Measurements from ENCODE around the gene BBS2. TPM values are rescaled to one million over a fixed set of nuclear protein-coding genes. Genes with fewer than 3 reads are reported as not detected.

The BBS2 gene
- total RNA-seq, 4 donors from 2014 or later, result 21.9 to 51.9 (median 37.5) TPM

DNA sequence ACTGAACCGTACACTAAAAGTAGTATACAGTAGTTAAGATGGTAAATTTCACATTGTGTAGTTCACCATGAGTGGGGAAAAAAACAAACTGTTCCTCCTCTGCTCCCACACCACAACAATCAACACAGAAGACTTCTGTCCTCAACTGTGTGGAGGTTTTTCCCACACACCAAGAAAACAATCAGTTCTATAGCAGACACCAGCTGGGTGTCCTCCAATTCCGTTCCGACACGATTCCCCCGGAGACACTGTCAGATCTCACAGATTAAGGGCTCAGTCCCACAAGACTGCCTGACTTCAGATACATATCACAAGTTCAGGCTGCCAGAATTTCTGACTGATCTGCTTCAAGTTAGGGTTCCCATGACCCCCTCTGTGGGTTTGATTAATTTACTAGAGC lies 31.8 kb downstream of the BBS2 start:
- ATAC-seq (ENCODE audit: low FRiP score) (no peak), DNase-seq (ENCODE audit: low spot score) (no peak)
- TF ChIP-seq, protein P1, sequence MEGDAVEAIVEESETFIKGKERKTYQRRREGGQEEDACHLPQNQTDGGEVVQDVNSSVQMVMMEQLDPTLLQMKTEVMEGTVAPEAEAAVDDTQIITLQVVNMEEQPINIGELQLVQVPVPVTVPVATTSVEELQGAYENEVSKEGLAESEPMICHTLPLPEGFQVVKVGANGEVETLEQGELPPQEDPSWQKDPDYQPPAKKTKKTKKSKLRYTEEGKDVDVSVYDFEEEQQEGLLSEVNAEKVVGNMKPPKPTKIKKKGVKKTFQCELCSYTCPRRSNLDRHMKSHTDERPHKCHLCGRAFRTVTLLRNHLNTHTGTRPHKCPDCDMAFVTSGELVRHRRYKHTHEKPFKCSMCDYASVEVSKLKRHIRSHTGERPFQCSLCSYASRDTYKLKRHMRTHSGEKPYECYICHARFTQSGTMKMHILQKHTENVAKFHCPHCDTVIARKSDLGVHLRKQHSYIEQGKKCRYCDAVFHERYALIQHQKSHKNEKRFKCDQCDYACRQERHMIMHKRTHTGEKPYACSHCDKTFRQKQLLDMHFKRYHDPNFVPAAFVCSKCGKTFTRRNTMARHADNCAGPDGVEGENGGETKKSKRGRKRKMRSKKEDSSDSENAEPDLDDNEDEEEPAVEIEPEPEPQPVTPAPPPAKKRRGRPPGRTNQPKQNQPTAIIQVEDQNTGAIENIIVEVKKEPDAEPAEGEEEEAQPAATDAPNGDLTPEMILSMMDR (IDR thresholded peaks at IDR 0.05), result no peak

DNA sequence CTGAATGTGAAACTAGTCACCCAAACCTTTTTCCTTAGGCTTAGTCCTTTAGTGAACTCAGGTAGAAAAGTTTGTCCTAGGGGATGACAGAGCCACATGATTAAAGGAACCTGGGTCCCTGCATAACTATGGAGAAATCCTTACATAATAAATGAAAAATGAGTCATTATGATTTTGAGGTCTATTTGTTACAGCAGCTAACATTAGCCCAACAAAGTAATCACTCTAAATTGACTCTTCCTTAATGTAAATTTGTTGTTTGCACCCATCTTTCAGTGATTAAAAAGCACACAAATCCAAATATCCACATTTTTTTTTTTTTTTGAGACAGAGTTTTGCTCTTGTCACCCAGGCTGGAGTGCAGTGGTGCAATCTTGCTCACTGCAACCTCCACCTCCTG lies 36.4 kb downstream of the BBS2 start:
- ATAC-seq (ENCODE audit: low FRiP score) (no peak), DNase-seq (ENCODE audit: low spot score) (no peak)
- TF ChIP-seq, protein P1 (IDR thresholded peaks at IDR 0.05), result no peak

DNA sequence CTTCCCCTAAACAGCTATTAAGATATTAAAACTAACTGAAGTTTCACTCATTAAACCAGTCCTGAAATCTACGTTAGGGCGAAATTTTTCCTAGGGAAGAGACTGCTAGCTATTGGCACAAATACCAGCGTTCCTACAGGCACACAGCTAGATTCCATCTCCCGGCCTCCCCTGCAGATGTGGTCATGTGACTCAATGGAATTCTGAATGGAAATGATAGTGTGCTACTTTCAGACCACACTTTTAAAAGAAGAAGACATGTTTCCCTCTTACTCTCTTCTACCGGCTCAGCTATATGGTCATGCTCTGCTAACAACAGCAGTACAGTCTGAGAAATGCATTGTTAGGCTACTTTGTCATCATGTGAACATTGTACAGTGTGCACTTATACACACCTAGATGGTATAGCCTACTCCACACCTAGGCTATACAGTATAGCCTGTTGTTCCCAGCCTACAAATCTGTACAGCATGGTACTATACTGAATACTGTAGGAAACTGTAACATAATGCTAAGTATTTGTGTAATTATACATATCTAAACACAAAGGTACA lies 37.1 kb downstream of the BBS2 start:
- TF ChIP-seq, protein P1 (IDR thresholded peaks at IDR 0.05), result no peak
- DNase-seq (ENCODE audit: low spot score) (no peak), ATAC-seq (ENCODE audit: low FRiP score) (no peak)

DNA sequence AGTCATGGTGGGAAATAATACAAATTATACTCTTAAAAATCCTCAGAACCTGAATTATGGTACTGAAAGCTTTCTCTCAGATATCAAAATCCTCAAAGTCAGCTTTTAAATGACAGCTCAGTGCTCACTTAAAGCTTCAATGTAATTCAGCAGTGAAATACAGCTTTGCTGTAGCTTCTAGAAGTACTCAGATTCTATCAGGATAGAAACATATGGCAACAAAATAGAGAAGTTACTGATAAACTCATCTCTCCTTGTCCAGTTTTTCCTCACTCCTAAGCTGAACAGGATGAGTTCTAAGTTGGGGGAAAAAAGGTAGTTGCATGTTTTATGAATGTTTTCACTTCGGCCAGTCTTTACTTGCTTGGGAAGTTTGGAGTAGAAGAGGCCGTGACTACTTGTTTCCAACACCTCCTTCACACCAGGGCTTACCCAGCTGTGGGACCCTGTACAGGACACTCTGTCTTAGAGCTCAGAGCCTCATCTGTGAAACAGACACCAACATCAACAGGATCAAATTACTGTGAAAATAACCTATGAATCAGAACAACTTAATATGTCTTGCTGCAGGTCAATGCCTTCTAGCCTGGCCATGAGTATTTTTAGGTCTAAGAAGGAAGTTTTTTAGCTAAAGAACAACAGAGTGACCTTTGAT lies 38.2 kb downstream of the BBS2 start:
- ATAC-seq (ENCODE audit: low FRiP score) (no peak), DNase-seq (ENCODE audit: low spot score) (no peak)
- TF ChIP-seq, protein P1 (IDR thresholded peaks at IDR 0.05), result no peak

DNA sequence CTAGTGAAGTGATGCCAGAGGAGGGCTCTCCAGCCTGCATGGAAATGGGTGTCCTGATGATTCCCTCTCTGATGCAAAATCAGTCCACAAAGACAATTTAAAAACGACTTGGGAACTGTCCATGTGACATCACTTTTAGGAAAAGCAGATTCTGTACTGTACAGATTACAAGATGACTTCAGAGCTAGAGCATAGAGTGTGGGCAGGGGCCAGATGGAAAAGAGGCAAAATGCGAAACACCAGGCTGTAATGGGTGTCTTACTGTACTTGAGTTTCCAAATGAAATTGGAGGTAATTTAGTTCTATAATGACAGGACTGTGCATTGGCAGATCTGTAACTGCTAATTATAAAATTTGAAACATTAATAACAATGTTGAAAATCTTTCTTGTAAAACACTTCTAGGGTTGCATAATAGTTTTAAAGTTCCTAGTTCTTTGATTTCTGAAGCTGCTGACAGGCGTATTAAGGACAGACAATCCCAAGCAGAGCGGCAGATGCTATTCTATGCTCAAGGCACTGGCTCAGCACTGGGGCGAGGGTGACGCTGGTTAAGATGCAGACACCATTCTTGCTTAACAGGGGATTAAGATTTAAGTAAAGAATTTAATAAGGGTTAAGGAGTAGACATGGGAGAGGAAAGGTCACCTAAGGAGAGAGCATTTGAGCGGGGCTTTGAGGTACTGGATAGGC lies 38.9 kb downstream of the BBS2 start:
- DNase-seq (ENCODE audit: low spot score) (no peak), ATAC-seq (ENCODE audit: low FRiP score) (no peak)
- TF ChIP-seq, protein P1 (IDR thresholded peaks at IDR 0.05), result no peak

DNA sequence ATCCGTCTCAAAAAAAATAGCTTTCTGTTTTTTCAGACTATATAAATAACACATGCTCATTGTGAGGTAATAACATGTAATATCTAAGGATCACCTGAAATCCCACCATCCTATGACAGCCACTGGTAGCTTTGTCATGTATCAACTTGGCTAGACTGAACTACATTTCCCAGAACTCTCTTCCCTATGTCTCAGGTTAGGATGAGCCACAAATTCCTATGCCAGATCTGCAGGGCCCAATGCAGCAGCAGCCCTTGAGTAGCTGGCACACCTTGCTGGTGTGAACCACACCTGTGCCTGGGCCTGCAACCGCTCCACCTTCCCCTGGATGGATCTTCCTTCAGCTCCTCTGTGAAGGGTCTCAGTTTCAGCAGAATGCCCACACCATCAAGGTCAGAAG lies 40.4 kb downstream of the BBS2 start:
- ATAC-seq (ENCODE audit: low FRiP score), result no peak
- DNase-seq (ENCODE audit: low spot score), result no peak
- TF ChIP-seq, protein P1 (IDR thresholded peaks at IDR 0.05), result no peak
